KOPT-K1 (cell line): ENCODE results near the gene PLEKHG4B.

ENCODE experiments used
- H3K27ac ChIP-seq: fragments of 200-600 bp; sonication (generic); 2 replicates; pipeline ENCODE4 v1.5.1; 2016; ENCODE audit warnings: antibody characterized with exemption, mild to moderate bottlenecking, low read depth, low read length; ENCODE audit not compliant: poor library complexity, severe bottlenecking
- H3K36me3 ChIP-seq: fragments of 200-600 bp; sonication (generic); 2 replicates; pipeline ENCODE4 v1.5.1; 2017; ENCODE audit warnings: antibody characterized with exemption, mild to moderate bottlenecking, low read length, moderate library complexity; ENCODE audit not compliant: insufficient read depth
- H3K9me3 ChIP-seq: fragments of 200-600 bp; sonication (generic); 2 replicates; pipeline ENCODE4 v1.5.1; 2017; ENCODE audit warnings: antibody characterized with exemption, low read length, mild to moderate bottlenecking; ENCODE audit not compliant: insufficient read depth, poor library complexity, severe bottlenecking

PLEKHG4B gene

GRCh38 chr5:81391-82021 lies 10.5 kb upstream of the PLEKHG4B start:
- Histone ChIP-seq H3K27ac (no peak overlapping the region), H3K9me3 (no peaks in the 10 kb centered on the region)

GRCh38 chr5:82097-82496 lies 9.9 kb upstream of the PLEKHG4B start:
- Histone ChIP-seq H3K9me3 (no peaks in the 10 kb centered on the region), H3K36me3 (no peaks in the 10 kb centered on the region), H3K27ac (no peak overlapping the region)

More at GRCh38 chr5:81391-82021, 10.5 kb upstream of the PLEKHG4B start:
- H3K36me3 ChIP-seq = no peaks in the 10 kb centered on the region

- Histone ChIP-seq H3K27ac (no peak overlapping the region), H3K9me3 (no peaks in the 10 kb centered on the region), H3K36me3 (no peaks in the 10 kb centered on the region)
Observed at GRCh38 chr5:82570-82969, 9.4 kb upstream of the PLEKHG4B start.

GRCh38 chr5:83029-83428 lies 8.9 kb upstream of the PLEKHG4B start:
- H3K27ac ChIP-seq = no peak overlapping the region
- no peaks in the 10 kb centered on the region for H3K9me3 ChIP-seq
- no peaks in the 10 kb centered on the region for H3K36me3 ChIP-seq

GRCh38 chr5:85334-85995 lies 6.5 kb upstream of the PLEKHG4B start:
- Histone ChIP-seq H3K27ac (no peak overlapping the region), H3K36me3 (no peaks in the 10 kb centered on the region), H3K9me3 (no peaks in the 10 kb centered on the region)

- H3K9me3 ChIP-seq = no peaks in the 10 kb centered on the region
- H3K27ac ChIP-seq = no peak overlapping the region
- H3K36me3 ChIP-seq = no peaks in the 10 kb centered on the region
Observed at GRCh38 chr5:89337-90286, 2.4 kb upstream of the PLEKHG4B start.

- Histone ChIP-seq H3K36me3 (no peaks in the 10 kb centered on the region), H3K9me3 (no peaks in the 10 kb centered on the region), H3K27ac (no peak overlapping the region)
Observed at GRCh38 chr5:90590-91547, 1.1 kb upstream of the PLEKHG4B start.

- no peaks in the 10 kb centered on the region for H3K36me3 ChIP-seq
- no peak overlapping the region for H3K27ac ChIP-seq
- no peaks in the 10 kb centered on the region for H3K9me3 ChIP-seq
Observed at GRCh38 chr5:92401-93220, 643 bp downstream of the PLEKHG4B start.

- no peaks in the 10 kb centered on the region for H3K9me3 ChIP-seq
- no peaks in the 10 kb centered on the region for H3K36me3 ChIP-seq
- no peak overlapping the region for H3K27ac ChIP-seq
Observed at GRCh38 chr5:93221-93980, 1.4 kb downstream of the PLEKHG4B start.

GRCh38 chr5:94113-94892 lies 2.3 kb downstream of the PLEKHG4B start:
- Histone ChIP-seq H3K27ac (no peak overlapping the region), H3K9me3 (no peaks in the 10 kb centered on the region), H3K36me3 (no peaks in the 10 kb centered on the region)

- Histone ChIP-seq H3K36me3 (no peaks in the 10 kb centered on the region), H3K9me3 (no peaks in the 10 kb centered on the region), H3K27ac (no peak overlapping the region)
Observed at GRCh38 chr5:95241-95980, 3.4 kb downstream of the PLEKHG4B start.

- no peaks in the 10 kb centered on the region for H3K9me3 ChIP-seq
- H3K36me3 ChIP-seq = no peaks in the 10 kb centered on the region
- H3K27ac ChIP-seq = no peak overlapping the region
Observed at GRCh38 chr5:96976-97660, 5.2 kb downstream of the PLEKHG4B start.
